DOHH2 (cell line): ENCODE results near the gene CEL.
"Not testable (repeated sequence)": the region's sequence is repeated elsewhere in the genome, so short reads cannot be mapped to it uniquely, and the experiment has no call there.

Source experiments
- H3F3A ChIP-seq: fragments of 200-600 bp; sonication (generic), shearing (Covaris generic); 2 replicates; pipeline ENCODE4 v1.6.0; 2016; ENCODE audit warnings: antibody characterized with exemption, mild to moderate bottlenecking; ENCODE audit not compliant: control insufficient read depth, insufficient read depth
- H3K27ac ChIP-seq: fragments of 200-600 bp; sonication (generic); 2 replicates; pipeline ENCODE4 v1.5.1; 2014; ENCODE audit warnings: low read depth, mild to moderate bottlenecking, low read length, moderate library complexity
- H3K27me3 ChIP-seq: fragments of 200-600 bp; sonication (generic); 2 replicates; pipeline ENCODE4 v1.6.1; 2014; ENCODE audit warnings: mild to moderate bottlenecking, low read length, mixed read lengths; ENCODE audit not compliant: control insufficient read depth
- H3K36me3 ChIP-seq: fragments of 200-600 bp; sonication (generic); 2 replicates; pipeline ENCODE4 v1.6.1; 2014; ENCODE audit warnings: mild to moderate bottlenecking, low read length, moderate library complexity, mixed read lengths; ENCODE audit not compliant: control insufficient read depth
- H3K4me1 ChIP-seq: fragments of 200-600 bp; sonication (generic); 2 replicates; pipeline ENCODE4 v1.6.1; 2014; ENCODE audit warnings: mild to moderate bottlenecking, low read length, mixed read lengths; ENCODE audit not compliant: control insufficient read depth
- H3K4me2 ChIP-seq: fragments of 200-600 bp; sonication (generic); 2 replicates; pipeline ENCODE4 v1.6.0; 2014; ENCODE audit warnings: mild to moderate bottlenecking, low read length, moderate library complexity
- H3K4me3 ChIP-seq: fragments of 200-600 bp; sonication (generic); 2 replicates; pipeline ENCODE4 v1.5.1; 2014; ENCODE audit warnings: mild to moderate bottlenecking, low read length, mixed read lengths
- H3K79me2 ChIP-seq: fragments of 200-600 bp; sonication (generic); 2 replicates; pipeline ENCODE4 v1.6.1; 2014; ENCODE audit warnings: mild to moderate bottlenecking, low read length, mixed read lengths; ENCODE audit not compliant: control insufficient read depth
- H3K9me2 ChIP-seq: fragments of 200-600 bp; sonication (generic); replicated peaks from 2 replicates; pipeline ENCODE4 v1.6.1; 2014; ENCODE audit warnings: mild to moderate bottlenecking, low read length, mixed read lengths; ENCODE audit not compliant: control insufficient read depth
- H3K9me3 ChIP-seq: fragments of 200-600 bp; sonication (generic); 2 replicates; pipeline ENCODE4 v1.6.1; 2014; ENCODE audit warnings: antibody characterized with exemption, low read length, mixed read lengths; ENCODE audit not compliant: control insufficient read depth, insufficient read depth
- H4K20me1 ChIP-seq: fragments of 200-600 bp; sonication (generic); 2 replicates; pipeline ENCODE4 v1.6.0; 2014; ENCODE audit warnings: low read depth, mild to moderate bottlenecking, antibody characterized with exemption, low read length, moderate library complexity; ENCODE audit not compliant: control insufficient read depth, insufficient read depth
- EZH2phosphoT487 ChIP-seq: fragments of 200-600 bp; sonication (generic); IDR thresholded peaks from 2 replicates; pipeline ENCODE4 v1.6.1; 2017; ENCODE audit warnings: borderline replicate concordance, mild to moderate bottlenecking, antibody characterized with exemption, low read length, moderate library complexity, mixed read lengths
- TF ChIP-seq, protein P1 (sequence below): fragments of 200-600 bp; sonication (generic); IDR thresholded peaks from one replicate; pipeline ENCODE4 v1.5.1; 2014; ENCODE audit warnings: antibody characterized with exemption, mild to moderate bottlenecking, low read depth, low read length; ENCODE audit not compliant: poor library complexity, severe bottlenecking

Gene CEL

GRCh38 chr9:133061764-133062145 is at the start of gene CEL:
TSS of gene CEL (plus strand) at chr9:133061981. CDS start at chr9:133062003, 22 bp downstream.
- H3K27ac ChIP-seq, H3F3A ChIP-seq: not testable (repeated sequence)
- H3K36me3 ChIP-seq = peaks cover 15% of the 10 kb centered on the region

GRCh38 chr9:133014696-133015095 is 47.1 kb upstream of the CEL start:
- no peaks in the 10 kb centered on the region for H3K4me1 ChIP-seq
- no peaks in the 10 kb centered on the region for H4K20me1 ChIP-seq
- no peak overlapping the region for H3K4me3 ChIP-seq
- H3K27me3 ChIP-seq = peaks cover 12% of the 10 kb centered on the region; the same call in 1 of the 2 replicates
- no peaks in the 10 kb centered on the region for H3K9me3 ChIP-seq
- no peak overlapping the region for H3K4me2 ChIP-seq
- no peaks in the 10 kb centered on the region for H3K9me2 ChIP-seq
- no peaks in the 10 kb centered on the region for H3K79me2 ChIP-seq
- TF ChIP-seq, protein P1, sequence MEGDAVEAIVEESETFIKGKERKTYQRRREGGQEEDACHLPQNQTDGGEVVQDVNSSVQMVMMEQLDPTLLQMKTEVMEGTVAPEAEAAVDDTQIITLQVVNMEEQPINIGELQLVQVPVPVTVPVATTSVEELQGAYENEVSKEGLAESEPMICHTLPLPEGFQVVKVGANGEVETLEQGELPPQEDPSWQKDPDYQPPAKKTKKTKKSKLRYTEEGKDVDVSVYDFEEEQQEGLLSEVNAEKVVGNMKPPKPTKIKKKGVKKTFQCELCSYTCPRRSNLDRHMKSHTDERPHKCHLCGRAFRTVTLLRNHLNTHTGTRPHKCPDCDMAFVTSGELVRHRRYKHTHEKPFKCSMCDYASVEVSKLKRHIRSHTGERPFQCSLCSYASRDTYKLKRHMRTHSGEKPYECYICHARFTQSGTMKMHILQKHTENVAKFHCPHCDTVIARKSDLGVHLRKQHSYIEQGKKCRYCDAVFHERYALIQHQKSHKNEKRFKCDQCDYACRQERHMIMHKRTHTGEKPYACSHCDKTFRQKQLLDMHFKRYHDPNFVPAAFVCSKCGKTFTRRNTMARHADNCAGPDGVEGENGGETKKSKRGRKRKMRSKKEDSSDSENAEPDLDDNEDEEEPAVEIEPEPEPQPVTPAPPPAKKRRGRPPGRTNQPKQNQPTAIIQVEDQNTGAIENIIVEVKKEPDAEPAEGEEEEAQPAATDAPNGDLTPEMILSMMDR = no peak
- TF ChIP-seq EZH2phosphoT487 = no peak
- no peak overlapping the region for H3K27ac ChIP-seq
- H3K36me3 ChIP-seq = no peaks in the 10 kb centered on the region
- H3F3A ChIP-seq = no peaks in the 10 kb centered on the region

More at GRCh38 chr9:133061764-133062145, at the start of gene CEL:
- not testable (repeated sequence) for H4K20me1 ChIP-seq, H3K4me2 ChIP-seq, H3K27me3 ChIP-seq, H3K4me3 ChIP-seq, H3K9me2 ChIP-seq, H3K9me3 ChIP-seq, H3K79me2 ChIP-seq
- peaks cover 19% of the 10 kb centered on the region for H3K4me1 ChIP-seq

DNA sequence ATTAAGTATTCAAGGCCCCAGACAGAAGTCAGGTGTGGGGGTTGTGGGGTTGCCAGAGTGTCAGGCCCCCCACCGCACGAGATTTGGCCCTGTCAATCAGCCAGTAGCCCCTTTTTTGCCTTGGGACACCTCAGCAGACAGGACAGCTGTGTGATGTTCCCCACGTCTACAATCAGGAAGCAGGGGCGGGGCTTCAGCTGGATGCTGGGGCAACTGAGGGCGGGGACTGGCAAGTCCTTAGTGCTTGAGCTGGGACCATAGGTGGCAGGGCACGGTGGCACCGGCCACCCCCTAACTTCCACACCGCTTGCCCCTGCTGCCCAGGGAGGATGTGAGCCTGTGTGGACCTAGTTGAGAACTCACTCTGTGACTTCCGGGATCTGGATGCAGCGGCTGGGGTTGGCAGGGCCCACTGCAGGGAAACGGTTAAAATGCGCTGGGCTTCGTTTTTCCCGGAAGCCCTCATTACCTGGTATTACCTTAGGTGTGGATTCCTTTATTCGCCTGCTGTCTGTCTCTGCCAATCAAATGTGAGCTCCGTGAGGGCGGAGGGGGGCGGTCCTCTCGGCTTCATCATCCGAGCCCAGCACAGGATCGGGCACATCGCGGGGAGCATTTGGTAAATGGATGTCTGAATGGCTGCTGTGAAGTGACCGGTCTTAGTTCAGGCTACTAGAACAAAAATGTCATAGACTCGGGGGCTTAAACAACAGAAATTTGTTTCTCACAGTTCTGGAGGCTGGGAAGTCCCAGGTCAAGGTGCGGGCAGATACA is 38.5 kb upstream of the CEL start:
- peaks cover 6% of the 10 kb centered on the region; the same call in 1 of the 2 replicates for H3F3A ChIP-seq
- no peaks in the 10 kb centered on the region for H3K9me2 ChIP-seq
- H3K36me3 ChIP-seq = no peaks in the 10 kb centered on the region
- no peaks in the 10 kb centered on the region for H3K79me2 ChIP-seq
- H3K4me1 ChIP-seq = peaks cover 30% of the 10 kb centered on the region
- peak overlapping the region; percentile 89 for H3K4me2 ChIP-seq
- peak overlapping the region; percentile 69 for H3K4me3 ChIP-seq
- H3K27me3 ChIP-seq = peaks cover under 1% of the 10 kb centered on the region; the same call in 1 of the 2 replicates
- H3K27ac ChIP-seq = no peak overlapping the region
- TF ChIP-seq, protein P1 = no peak
- no peak for TF ChIP-seq EZH2phosphoT487
- no peaks in the 10 kb centered on the region for H3K9me3 ChIP-seq
- no peaks in the 10 kb centered on the region for H4K20me1 ChIP-seq

DNA sequence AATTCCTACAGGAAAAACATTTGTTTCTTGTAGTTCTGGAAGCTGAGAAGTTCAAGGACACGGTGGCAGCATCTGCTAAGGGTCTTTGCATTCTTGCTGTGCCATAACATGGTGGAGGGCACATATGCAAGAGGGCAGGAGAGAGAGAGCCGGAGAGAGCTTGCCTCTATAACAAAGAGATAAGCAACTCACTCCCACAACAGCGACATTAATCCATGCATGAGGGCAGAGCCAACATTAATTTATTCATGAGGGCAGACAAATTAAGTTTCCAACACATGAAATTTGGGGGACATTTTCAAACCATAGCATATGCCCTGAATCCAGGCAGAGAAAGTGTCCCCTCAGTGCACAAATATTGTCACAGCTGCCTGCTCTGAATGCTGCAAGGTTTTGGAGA is 35.4 kb upstream of the CEL start:
- H3K9me3 ChIP-seq = no peaks in the 10 kb centered on the region
- H3K4me3 ChIP-seq = no peak overlapping the region
- TF ChIP-seq EZH2phosphoT487 = no peak
- TF ChIP-seq, protein P1 = no peak
- H3K4me2 ChIP-seq = no peak overlapping the region
- H3K36me3 ChIP-seq = peaks cover 6% of the 10 kb centered on the region; the same call in 1 of the 2 replicates
- peaks cover 24% of the 10 kb centered on the region for H3K79me2 ChIP-seq
- H3K9me2 ChIP-seq = no peaks in the 10 kb centered on the region
- peaks cover 6% of the 10 kb centered on the region; the same call in 1 of the 2 replicates for H3F3A ChIP-seq
- no peak overlapping the region for H3K27ac ChIP-seq
- no peaks in the 10 kb centered on the region for H3K27me3 ChIP-seq
- peaks cover 40% of the 10 kb centered on the region for H3K4me1 ChIP-seq
- no peaks in the 10 kb centered on the region for H4K20me1 ChIP-seq
